Measurements from ENCODE around the gene KLHL40.

Gene KLHL40

DNA sequence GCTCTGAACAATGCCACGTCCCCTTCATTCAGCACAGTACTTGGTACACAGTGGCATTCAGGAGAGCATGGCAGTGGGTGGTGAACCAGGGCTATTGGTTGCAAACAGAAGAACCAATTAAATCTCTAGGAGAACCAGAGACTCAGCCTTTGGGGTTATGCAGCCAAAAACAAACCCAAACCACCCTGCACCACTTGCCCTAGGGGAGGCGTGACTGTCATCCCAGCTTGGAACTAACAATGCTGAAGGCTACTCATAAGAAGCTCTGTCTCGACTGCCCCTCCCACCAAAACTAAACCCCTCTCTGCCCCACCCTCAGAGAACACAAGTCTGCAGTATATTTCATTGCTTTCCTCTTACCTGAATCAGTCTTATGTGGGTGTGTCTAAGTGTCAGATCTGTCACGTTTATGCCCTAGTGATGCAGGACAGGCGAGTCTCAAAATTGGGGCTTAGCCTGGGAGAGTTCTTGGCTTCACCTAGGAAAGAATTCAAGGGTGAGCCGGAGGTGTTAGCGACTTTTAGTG, 15.2 kb upstream of the KLHL40 start:
- no peak for DNase-seq (ENCODE audit: low read depth)

DNA sequence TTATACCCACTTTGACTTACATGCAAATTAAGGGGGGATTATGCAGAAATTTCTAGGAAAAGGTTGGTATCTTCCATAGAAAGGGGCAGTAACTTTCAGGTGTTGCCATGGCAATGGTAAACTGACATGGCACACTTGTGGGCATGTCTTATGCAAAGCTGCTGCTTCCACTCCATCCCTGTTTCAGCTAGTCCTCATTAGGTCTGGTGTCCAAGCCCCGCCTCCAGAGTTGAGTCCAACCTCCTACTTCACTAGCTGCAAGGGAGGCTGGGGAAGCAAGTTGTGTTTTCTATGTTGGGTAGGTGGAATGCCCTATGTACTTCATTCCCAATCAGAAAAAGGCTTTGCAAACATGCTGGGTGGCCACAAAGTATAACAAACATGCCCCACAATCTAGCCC, 14.7 kb upstream of the KLHL40 start:
- DNase-seq (ENCODE audit: low read depth) = no peak

DNA sequence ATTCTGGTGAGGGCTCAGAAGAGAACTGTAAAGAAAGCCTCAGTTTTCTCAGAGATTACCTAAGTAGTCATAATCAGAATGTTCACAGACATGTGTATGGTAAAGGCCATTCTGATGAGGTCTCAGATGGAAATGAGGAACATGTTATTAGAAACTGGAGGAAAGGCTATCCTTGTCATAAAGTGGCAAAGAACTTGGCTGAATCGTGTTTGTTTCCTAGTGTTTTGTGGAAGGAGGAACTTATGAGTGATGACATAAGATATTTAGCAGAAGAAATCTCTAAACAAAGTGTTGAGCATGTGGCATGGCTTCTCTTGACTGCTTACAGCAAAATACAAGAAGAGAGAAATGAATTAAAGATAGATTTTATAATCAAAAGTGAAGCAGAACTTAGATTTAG, 12.8 kb upstream of the KLHL40 start:
- no peak for DNase-seq (ENCODE audit: low read depth)

DNA sequence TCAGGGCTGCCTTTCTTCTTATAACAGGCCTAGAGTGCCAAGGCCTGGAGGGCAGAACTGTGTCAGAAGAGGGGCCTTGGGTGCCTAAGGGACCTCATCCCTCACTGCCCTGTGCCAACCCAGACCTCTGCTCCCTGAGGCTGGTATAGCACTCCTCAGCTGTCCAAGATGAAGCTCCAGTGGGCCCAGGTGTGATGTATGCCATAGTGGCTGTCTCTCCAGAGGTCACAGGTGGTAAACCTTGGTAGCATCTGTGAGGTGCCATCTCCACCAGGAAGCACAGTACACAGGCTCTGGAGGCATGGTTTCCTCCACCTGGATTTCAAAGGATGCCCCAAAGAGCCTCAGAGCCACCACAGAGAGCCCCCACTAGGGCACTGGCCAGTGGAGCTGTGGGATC, 12.3 kb upstream of the KLHL40 start:
- DNase-seq (ENCODE audit: low read depth) = no peak

DNA sequence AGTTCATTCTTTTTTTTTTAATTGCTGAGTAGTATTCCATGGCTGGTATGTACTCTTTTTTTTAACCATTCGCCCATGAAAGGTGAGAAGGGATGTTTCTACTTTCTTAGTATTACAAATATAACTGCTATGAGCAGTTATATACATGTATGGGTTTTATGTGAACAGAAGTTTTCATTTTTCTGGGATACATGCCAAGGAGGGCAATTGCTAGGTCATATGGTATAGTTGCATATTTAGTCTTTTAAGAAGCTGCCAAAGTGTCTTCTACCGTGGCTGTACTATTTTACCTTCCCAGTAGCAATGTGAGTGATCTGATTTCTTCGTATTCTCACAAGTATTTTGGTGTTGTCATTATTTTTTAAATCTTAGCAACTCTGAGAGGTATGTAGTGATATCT, 11.2 kb upstream of the KLHL40 start:
- DNase-seq (ENCODE audit: low read depth) = peak; percentile 27

DNA sequence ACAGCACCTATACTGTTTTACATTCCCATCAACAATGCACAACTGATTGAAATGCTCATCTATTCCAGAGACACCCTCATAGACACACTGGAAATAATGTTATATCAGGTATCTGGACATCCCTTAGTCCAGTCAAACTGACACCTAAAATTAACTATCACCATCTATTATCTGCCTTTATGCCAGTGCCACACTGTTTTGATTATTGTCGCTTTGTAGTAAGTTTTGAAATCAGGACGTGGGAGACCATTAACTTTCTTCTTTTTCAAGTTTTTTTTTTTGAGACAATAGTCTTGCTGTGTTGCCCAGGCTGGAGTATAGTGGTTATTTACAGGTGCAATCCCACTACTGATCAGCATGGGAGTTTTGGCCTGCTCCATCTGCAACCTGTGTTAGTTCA, 9.4 kb upstream of the KLHL40 start:
- no peak for DNase-seq (ENCODE audit: low read depth)

DNA sequence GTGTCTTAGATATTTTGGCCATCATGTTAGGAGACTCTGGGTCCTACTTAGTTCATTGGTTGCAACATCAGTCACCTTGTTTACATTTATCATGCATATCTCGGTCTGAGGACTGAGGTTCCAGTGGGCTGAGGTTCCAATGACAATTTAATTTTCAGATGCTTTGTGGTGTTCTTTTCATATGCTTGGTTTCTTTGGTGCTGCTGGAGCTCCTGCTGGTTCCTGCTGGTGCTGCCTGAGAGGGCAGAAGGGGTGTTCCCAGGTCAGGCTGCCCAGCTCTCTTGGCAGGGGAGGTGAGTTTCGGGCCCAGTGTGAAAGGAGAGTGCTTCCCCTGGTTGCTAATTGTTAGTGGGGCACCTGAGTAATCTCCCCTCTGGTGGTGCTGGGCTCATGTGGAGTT, 6.9 kb upstream of the KLHL40 start:
- no peak for DNase-seq (ENCODE audit: low read depth)

DNA sequence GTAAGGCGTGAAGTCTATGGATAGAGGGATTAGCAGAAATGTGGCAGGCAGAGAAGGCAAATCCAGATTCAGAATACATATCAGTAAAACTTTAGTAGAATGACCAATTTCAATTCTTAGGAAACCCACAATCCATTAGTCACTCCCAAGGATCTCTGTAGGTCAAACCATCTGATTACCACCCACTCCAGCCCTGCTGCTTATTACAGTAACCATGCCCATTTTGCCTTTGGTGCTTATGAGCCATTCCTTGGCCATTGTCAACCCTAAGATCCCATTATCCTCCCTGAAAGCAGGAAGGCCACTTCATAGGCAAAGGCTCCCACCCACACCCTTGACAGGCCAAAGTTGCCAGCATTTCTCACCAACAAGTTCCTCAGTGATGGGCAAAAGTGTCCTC, 5.1 kb upstream of the KLHL40 start:
- DNase-seq (ENCODE audit: low read depth) = peak; percentile 55

DNA sequence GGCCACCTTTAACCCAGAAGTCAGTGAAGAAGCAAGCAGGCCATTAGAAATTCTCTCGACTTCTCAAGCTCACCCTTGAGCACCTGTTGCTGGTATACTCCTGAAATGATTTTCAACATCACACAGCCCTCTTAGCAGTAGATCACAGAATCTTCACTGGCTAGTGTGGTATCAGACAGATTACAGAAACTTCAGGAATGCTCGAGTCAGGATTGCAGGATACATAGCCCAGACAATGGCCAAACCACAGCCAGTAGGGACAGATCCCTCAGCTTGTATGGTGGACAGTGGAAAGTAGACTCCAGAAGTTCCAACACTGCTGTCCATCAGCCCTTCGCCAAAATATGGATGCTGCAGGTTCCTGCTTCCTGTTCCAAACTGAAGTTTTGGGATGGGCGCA, 4.5 kb upstream of the KLHL40 start:
- peak; percentile 17 for DNase-seq (ENCODE audit: low read depth)

DNA sequence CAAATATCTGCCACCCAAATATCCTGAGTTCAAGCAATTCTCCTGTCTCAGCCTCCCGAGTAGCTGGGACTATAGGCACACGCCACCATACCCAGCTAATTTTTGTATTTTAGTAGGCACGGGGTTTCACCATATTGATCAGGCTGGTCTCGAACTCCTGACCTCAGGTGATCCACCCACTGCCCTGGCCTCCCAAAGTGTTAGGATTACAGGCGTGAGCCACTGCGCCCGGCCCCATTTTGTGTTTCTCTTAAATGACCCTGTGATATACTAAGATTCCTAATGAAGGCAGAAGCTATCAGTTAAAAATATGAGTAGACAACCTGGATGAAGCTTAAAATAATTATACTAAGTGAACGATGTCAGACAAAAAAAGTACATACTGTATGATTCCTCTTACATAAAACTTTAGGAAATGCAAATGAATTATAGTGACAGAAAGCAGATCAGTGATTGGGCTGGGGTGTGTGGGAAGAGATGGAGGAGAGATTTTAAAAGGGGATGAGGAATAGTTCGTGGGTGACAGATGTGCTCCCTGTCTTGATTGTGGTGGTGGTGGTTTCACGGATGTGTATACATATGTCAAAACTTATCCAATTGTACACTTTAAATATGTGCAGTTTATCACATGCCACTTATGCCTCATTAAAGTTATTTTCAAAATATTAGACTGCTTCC, 3.8 kb upstream of the KLHL40 start:
- DNase-seq (ENCODE audit: low read depth) = no peak

DNA sequence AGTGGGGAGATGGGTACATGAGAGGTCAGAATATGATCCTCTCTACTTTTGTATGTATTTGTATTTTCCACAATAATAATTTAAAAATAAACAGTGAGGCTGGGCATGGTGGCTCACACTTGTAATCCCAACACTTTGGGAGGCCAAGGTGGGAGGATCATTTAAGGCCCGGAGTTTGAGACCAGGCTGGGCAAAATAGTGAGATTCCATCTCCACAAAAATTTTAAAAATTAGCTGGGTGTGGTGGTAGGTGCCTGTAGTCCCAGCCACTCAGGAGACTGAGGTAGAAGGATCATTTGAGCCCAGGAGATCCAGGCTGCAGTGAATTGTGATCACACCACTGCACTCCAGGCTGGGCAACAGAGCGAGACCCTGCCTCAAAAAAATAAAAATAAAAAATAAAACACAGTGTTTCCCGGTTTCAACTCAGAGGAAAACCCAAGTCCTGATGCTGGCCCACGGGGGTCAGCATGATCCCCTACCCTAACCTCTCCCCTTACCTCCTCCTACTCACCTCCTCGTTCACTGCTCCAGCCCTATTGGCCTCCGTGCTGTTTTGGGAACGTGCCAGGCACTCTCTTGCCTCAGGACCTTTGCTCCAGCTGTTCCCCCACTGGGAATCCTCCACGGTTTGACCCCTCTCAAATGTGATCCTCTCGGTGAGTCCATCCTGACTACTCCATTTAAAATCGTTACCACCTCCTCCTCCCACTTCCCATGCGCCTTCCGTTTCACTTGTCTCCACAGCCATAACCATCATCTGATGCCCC, 2.9 kb upstream of the KLHL40 start:
- DNase-seq (ENCODE audit: low read depth) = no peak

DNA sequence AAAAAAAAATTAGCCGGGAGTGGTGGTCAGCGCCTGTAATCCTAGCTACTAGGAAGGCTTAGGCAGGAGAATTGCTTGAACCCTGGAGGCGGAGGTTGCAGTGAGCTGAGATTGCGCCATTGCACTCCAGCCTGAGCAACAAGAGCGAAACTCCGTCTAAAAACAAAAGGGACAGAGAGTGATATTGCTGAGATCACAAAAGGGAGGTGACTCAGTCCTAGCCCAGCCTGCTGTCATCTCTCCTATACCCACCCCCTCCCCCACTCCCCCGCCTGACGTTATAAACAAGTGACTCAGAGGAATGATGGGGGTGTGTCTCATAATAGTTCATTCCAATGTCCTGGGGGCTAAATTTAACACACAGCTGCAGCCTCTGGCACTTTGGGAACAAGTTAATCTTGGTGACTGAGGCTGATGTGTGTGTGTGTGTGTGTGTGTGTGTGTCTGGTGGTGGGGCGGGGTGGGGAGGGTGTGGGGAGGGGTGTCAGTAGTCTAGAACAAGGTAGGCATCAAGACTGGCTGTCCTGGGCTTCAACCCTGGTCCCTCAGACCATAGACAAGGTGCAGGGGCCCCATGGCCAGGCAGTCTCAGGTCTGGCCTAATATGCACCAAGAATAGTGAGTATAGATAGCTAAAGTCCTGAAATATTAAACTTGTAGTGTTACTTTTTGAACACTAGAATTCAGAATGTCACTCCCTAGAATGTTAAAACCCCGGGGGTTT, 1.3 kb upstream of the KLHL40 start:
- DNase-seq (ENCODE audit: low read depth) = peak; percentile 93

DNA sequence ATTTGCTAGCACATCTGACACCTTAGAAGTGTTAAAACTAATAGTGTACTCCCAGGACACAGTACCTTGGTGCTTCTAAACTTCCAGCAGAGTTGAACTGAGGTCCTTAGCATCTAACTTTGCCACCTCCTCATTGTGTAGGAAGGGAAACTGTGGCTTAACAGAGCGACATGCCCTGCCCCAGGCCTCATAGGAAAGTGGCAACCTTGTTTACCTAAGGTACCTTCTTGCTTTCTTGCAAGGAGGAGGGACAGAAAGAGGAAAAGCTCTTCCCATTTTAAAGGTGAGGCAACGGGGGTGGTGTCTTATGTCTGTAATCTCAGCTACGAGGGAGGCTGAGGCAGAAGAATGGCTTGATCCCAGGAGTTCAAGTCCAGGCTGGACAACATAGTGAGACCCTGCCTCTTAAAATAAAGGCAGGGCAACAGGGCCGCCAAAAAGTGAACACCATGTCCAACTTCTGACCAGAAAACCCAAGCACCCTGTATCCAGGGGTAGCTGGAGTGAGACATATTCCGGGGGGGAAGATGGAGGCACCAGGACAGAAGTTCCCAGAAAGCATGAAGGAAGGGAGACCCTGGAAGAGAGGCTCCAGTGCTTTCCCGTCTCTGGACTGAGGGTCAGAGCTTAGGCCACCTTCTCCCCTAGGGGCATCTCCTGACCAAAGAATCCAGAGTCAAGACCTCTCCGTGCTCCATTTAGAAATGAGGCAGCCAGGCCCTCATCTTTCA, 540 bp upstream of the KLHL40 start:
- DNase-seq (ENCODE audit: low read depth) = no peak

DNA sequence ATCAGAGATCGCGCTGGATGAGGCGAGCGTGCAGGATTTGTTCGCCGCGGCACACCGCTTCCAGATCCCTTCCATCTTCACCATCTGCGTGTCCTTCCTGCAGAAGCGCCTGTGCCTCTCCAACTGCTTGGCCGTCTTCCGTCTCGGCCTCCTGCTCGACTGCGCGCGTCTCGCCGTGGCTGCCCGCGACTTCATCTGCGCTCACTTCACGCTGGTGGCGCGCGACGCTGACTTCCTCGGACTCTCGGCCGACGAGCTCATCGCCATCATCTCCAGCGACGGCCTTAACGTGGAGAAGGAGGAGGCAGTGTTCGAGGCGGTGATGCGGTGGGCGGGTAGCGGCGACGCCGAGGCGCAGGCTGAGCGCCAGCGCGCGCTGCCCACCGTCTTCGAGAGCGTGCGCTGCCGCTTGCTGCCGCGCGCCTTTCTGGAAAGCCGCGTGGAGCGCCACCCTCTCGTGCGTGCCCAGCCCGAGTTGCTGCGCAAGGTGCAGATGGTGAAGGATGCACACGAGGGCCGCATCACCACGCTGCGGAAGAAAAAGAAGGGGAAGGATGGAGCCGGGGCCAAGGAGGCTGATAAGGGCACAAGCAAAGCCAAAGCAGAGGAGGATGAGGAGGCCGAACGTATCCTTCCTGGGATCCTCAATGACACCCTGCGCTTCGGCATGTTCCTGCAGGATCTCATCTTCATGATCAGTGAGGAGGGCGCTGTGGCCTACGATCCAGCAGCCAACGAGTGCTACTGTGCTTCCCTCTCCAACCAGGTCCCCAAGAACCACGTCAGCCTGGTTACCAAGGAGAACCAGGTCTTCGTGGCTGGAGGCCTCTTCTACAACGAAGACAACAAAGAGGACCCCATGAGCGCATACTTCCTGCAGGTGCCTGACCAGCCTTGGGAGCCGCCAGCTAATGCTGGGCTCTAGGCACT, 819 bp downstream of the KLHL40 start:
- no peak for DNase-seq (ENCODE audit: low read depth)

DNA sequence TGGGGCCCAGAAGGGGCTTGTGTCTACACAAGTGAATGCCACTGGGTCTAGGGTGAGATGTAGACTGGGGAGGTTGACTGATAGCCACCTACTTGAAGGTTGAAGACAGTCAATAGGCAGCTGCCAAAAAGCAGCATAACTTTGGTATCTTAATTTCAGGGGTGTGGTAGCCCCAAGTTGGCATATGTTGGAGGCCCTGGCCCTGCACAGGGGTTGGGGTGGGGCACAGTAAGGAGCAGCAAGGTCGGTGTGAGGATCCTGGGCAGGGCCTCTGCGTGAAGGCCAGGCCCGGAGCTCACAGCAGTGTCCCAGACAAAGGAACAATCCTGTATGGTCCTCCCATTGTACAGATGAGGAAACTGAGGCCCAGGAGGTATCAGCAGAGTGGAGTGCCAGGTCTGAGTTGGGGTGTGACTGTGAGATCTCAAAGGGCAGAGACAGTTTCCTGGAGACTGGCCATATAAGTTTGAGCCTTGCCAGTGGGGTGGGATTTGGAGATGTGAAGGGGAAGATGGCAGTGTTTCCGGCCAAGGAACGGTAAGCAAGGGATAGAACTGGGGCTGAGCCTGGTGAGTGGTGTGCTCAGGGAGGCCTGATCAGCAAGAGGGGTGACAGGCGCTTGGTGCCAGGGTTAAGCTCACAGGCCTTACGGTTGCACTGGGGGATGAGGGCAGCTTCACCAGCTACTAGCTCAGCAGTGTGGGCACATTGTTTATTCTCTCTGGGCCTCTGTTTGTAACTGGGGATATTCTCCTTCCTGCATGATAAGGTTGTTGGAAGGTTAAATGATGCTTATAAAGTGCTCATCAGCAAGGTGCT, 1.7 kb downstream of the KLHL40 start:
- DNase-seq (ENCODE audit: low read depth) = no peak

DNA sequence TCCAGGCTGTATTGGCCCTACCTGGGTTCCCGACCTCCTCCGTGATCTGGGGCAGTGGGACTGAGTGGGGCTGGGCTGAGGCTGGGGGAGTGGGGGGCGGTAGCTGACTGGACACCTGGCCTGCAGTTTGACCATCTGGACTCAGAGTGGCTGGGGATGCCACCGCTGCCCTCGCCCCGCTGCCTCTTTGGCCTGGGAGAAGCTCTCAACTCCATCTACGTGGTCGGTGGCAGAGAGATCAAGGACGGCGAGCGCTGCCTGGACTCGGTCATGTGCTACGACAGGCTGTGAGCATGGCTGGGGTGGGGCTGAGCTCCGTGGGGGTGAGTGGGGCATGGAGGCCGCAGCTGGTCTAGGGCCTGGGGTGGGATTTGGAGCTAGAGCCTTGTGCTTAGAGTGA, 2.7 kb downstream of the KLHL40 start:
- no peak for DNase-seq (ENCODE audit: low read depth)

DNA sequence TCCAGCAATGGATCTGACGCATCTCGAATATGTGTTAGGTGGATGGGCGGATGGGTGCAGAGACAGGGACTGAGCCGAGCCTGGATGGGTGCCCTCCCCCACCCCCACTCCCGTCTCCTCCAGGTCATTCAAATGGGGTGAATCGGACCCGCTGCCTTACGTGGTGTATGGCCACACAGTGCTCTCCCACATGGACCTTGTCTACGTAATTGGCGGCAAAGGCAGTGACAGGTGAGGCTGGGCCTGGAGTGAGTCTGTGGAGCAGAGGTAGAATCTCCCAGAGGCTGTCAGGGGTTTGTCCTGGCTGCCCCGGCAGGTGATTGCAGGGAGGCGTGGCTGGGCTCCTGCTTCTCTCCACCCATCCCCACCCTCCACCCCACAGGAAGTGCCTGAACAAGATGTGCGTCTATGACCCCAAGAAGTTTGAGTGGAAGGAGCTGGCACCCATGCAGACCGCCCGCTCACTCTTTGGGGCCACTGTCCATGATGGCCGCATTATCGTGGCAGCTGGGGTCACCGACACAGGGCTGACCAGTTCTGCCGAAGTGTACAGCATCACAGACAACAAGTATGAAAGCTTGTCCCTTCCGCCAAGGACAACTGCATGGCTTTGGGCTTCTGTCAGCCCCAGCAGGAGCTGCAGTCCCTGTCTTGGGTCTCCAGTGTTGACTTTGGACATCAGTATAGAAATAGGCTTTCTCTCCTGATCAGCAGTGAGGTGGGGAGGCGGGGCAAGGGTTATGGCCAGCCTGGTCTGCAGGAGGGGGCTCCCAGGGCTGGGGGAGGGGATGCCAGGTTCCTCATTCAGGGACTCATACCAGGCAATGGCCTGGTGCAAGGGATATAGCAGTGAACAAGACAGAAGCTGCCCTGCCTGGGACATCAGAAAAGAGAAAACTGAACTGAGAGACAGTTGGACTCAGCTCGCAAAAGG, 3.4 kb downstream of the KLHL40 start:
- no peak for DNase-seq (ENCODE audit: low read depth)

DNA sequence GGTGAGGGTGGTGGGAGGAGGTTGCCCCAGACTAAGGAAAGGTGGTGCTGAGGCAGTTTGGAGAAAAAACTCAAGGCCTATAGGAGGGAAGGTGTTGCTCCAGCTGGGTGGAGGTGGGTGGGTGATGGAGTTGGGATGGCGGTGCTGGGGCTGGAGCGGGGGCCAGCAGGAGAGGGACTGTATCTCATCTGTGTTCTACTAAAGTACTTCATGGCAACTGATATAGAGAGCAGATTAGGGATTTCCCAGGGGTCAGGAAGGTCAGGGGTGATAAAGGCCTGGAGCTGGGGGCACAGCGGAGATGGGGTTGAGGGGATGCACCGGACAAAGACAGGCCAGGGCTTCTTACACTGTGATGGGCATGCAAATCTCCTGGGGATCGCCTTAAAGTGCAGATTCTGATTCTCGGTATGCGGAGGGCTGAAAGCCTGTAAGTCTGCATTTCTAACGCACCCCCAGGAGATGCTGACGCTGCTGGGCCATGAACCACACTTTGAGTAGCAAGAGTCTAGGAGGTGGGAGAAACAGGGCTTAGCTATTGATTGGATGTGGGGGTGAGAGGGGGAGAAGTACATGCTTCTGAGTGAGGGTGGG, 4.2 kb downstream of the KLHL40 start:
- DNase-seq (ENCODE audit: low read depth) = no peak

DNA sequence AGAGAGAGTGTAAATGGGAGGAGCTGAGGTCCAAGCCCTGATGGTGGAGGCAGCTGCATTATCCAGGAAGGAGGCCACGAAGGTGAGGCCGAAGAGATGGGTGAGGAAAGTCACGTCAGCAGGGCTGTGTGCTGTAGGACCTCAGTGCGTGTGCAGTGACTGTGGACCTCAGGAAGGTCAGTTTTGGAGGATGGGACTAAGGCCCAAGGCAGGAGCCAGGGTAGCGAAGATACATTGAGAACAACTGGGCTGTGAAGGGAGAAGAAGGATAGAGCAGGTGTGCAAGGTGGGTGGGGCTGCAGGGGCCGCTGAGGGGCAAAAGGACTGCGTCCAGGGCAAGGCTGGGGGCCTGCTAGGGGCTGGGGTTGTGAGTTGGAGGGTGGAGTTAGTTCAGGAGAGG, 4.9 kb downstream of the KLHL40 start:
- no peak for DNase-seq (ENCODE audit: low read depth)
